HG03175 (cell line): ENCODE measurements around the gene APOB.

Experiments used
- ATAC-seq: cut with Tn5 transposase; IDR thresholded peaks from one replicate; pipeline ENCODE4 v1.9.1; 2021; ENCODE audit warnings: mild to moderate bottlenecking, moderate library complexity; ENCODE audit not compliant: unreplicated experiment

Gene APOB, protein sequence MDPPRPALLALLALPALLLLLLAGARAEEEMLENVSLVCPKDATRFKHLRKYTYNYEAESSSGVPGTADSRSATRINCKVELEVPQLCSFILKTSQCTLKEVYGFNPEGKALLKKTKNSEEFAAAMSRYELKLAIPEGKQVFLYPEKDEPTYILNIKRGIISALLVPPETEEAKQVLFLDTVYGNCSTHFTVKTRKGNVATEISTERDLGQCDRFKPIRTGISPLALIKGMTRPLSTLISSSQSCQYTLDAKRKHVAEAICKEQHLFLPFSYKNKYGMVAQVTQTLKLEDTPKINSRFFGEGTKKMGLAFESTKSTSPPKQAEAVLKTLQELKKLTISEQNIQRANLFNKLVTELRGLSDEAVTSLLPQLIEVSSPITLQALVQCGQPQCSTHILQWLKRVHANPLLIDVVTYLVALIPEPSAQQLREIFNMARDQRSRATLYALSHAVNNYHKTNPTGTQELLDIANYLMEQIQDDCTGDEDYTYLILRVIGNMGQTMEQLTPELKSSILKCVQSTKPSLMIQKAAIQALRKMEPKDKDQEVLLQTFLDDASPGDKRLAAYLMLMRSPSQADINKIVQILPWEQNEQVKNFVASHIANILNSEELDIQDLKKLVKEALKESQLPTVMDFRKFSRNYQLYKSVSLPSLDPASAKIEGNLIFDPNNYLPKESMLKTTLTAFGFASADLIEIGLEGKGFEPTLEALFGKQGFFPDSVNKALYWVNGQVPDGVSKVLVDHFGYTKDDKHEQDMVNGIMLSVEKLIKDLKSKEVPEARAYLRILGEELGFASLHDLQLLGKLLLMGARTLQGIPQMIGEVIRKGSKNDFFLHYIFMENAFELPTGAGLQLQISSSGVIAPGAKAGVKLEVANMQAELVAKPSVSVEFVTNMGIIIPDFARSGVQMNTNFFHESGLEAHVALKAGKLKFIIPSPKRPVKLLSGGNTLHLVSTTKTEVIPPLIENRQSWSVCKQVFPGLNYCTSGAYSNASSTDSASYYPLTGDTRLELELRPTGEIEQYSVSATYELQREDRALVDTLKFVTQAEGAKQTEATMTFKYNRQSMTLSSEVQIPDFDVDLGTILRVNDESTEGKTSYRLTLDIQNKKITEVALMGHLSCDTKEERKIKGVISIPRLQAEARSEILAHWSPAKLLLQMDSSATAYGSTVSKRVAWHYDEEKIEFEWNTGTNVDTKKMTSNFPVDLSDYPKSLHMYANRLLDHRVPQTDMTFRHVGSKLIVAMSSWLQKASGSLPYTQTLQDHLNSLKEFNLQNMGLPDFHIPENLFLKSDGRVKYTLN (N-terminal part only)

DNA sequence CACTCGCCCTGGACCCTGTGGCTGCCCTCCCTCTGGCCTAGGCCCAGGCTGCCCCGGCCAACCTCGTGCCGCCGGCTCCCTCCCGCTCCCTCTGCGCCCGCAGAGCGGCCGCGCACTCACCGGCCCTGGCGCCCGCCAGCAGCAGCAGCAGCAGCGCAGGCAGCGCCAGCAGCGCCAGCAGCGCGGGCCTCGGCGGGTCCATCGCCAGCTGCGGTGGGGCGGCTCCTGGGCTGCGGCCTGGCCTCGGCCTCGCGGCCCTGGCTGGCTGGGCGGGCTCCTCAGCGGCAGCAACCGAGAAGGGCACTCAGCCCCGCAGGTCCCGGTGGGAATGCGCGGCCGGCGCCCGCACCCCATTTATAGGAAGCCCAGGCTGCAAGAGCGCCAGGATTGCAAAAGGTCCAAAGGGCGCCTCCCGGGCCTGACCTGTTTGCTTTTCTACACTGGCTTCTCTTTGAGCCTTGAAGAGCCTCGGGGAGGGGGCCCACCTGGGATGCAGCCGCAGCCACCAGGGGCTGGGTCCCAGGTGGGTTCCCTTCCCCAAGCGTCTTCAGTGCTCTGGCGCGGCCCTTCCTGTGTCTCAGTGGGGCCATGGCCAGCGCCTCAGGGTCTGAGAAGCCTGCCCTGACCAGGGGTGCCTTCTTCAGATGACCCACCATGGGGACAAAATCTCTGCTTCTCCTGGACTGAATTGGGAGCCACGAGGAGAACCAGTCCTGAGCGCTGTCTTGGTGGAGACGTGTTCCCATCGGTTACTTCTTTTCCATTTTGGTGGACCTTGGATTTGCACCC lies at the start of gene APOB:
Gene APOB (minus strand): TSS at position 330 of the 789 bp plus-strand sequence. CDS start 128 bp downstream, at position 202.
- no peak for ATAC-seq

DNA sequence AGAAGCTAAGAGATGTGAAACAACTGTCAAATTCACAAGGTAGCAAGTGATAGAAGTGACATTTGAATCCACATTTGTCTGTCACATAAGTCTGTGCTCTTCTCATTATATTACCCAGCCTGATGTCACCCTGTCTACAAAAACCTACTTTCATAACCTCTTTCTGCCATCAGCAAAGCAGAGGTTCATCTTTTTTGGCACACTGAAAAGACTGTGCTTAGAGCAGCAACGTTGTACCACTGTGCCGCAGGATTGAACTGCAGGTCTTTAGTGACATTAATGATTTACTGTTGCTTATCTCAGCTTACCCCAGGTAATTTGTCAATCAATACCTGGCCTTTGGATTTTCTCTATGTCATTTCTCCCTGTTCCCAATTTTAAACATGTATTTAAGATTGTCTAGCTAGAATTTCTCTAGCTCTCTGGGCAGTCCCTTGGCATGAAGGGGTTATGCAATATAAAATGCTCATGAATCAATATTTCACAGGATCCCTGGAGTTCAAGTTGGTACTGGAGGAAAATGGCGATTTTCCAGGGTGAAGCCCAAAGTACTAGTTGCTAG lies 48.5 kb upstream of the APOB start:
- ATAC-seq: no peak

DNA sequence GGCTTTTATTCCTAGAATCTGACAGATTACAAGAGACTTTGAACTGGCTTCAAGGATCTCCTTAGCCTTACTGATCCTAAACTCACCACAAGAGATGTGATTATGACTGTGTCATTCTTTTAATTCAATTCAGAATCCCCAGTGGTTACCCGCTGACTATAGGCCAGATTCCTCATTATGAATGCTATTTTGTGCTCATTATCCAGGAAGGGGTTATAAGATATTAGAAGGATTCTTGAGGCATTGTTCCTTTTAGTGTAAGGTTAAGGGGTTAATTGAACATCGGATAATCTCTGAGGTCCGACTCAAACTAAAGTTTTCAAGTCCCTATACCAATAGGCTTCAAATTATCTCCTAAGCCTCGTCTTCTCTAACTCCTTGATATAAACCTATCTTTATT lies 40.5 kb upstream of the APOB start:
- no peak for ATAC-seq

DNA sequence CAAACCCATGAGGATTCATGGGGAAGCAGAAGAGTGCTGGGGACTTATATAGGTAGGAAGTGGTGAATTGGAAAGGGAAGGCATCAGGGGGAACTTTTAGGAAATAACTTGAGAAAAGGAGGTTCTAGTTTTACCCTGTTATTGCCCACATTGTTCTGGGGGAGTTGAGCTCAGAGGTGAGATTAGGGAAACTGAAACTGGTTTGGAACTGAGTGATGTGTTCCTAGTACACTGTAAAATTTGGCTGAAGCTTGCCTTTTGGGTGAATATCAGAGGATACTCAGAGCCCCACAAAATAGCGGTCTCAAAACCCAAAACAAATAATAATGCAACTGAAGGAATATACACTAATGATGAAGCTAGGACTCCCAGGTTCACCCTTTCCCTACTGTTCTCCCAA lies 39.6 kb upstream of the APOB start:
- ATAC-seq: no peak

DNA sequence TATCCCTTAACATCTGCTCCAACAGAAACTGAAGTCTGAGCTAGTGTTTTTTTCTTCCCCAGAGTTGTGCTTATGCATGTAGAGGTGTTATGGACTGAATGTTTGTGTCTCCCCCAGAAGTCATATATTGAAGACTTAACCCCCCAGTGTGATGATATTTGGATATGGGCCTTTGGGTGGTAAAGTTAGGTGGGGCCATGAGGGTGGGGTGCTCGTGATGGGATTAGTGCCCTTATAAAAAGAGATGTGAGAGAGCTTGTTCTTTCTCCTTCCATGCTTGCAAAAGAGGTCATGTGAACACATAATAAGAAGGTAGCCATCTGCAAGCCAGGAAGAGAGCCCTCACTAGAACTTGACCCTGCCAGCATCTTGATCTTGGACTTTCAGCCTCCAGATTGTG lies 34.4 kb upstream of the APOB start:
- no peak for ATAC-seq

DNA sequence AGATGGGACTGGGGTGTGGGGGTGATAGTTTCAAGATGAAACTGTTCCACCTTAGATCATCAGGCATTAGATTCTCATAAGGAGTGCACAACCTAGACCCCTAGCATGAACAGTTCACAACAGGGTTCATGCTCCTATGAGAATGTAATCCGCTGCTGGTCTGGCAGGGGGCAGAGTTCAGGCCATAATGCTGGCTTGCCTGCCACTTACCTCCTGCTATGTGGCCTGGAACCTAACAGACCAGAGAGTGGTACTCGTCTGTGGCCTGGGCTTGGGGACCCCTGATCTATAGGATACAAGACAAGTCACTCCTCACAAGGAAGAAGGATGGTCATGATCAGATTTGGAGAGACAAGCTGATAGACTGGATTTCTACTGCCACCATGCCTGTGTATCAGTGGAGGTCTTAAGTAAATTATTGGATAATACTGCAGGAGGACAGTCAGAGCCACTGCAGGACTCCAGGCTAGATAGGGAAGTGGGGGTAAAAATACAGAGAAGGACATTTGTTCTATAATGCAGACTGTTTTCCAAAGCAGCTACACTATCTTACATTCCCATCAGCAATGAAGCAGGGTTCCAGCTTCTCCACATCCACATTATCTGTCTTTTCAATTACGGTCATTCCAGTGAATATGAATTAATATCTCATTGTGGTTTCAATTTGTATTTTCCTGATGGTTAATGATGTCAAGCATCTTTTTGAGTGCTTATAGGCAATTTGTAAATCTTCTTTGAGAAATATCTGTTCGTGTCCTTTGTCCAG lies 28.8 kb upstream of the APOB start:
- ATAC-seq: no peak

DNA sequence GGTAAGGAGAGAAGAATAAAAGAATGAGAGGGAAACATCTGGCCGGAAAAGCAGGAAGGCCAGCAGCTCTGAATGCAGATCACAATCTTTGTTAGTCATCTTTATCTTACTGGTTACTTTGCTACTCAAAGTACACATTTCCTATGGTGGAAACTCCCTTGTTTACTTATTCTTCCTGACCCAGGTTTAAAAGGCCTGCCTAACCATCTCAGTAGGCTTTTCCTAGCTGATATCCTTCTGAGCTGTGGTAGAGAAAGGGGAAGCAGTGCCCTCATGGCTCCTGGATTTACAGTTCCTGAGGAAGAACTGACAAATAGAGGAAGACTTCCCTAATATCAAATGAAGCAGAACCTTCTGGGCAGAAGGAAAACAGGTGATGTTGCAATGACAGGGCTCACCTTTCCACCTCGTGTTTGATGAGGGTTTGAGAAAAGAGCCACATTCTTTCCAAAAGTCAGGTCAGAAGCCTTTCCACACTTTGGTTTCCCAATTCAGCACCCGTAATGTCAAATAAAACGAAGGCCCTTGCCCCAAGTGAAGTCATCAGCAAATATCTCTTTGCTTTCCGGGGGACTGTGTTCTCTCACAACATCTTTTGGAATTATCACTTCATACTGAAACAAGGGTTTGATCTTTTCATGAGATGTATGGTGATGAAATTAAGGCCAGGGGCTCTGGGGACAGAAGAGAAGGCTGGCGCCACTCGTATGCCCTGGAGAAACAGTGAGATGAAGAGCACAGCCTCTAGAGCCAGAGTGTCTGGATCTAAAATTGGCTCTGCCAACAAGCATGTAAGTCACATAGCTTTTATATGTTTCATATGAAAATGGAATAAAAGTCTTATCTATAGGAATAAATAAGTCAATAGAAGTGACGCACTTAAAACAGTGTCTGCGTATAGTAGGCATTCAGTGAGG lies 26.7 kb upstream of the APOB start:
- ATAC-seq: no peak

DNA sequence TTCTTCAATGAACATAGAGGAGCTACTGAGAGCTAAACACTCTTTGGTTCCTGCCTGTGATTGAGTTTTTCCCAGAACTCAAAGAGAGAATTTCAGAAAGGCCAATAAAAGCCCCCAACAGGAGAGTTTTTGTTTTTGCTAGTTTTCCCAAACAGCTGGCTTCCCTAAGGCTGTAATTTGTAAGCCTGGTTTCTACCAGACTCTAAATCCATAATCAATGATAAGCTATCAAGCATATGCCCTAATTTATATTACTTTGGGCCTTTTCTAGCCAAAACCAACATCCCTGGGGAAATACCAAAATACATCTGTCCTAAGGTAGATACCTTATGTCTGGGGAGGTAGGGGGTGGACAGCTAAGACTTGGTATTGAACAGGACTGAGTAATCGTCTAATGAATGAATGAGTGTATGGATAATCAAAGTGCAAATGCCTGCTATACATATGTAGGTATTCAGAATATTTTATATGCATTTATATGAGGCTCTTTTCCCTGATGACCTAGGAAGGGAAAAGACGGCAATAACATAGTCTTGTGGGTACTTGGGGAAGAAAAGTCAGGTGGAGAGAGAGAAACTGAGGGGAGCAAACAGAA lies 26.0 kb upstream of the APOB start:
- ATAC-seq: no peak

DNA sequence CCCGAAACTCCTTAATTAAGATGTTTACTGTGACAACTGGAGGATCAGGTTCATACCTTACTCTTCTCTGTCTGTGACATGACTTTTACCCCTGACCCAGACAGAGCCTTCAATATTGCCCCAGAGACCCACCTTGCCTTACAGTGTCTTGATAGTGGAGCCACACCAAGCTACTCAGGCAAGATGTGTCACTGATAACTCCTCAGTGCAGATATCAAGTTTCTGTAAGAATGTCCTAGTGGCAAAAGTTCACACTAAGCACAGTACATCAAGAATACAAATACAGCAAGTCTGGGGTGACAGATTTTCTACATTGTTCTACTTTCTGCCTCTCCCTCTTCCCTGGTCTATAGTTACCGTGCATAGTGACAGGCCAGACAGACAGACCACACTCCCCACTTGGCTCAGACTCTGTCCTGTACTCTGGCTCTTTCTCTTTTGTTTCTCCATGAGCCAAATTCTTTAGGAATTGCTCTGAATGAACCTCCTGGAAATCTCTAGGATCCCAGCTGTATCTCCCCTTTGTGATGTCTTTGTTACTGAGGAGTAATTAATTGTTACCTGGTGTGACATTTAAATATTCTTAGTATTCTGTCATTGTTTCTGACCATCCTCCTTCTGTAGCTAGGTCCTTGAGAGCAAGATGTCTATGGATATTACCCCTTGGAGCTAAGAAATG lies 24.1 kb upstream of the APOB start:
- ATAC-seq: no peak

DNA sequence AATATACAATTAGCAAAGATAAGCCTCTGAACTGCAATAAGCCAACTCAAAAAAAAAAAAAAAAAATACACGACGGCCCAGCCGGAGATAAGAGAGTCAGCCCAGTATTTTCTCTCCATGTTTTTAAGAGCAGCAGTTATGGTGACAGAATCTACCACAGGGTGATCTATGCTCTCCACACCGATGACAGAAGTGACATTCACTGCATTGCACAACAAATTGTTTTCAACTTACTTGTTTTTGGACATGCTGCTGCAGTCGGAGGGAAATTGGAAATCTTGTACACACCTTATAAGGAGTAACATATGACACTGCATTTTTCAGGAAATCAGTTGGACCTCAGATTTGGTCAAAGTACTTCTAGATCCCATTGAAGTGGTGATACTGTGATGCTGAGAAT lies 23.3 kb upstream of the APOB start:
- ATAC-seq: no peak

DNA sequence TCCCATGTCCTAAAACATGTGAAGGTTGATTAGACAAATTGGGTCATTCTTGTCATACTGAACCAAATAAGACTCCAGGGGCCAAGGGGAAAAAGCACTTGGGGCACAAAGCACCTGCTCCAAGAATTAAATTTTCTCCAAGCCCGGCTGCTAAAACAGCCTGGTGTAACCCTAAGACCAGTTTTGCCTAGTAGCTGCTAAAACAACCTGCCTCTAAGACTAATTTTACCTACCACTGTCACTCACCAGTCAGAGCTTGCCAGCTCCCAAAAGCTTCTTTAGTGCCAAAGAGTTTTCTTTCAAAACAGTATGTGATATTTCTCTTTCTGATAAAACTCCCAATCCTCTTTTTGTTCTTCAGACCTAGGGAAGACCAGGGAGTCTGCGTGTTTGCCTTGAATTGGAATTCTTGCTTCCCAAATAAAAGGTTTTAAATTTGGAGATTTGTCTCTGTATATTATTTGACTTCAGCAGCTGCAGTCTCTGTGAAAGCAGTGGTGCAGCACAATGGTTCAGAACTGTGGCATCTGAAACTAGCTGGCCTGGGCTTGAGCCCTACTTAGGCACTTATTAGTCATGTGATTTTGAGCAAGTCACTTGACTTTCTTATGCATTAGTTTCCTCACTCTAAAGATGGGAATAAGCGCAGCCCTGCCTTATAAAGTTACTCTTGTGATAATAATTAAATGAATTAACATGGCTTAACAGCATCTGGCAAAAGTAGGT lies 16.2 kb upstream of the APOB start:
- no peak for ATAC-seq

DNA sequence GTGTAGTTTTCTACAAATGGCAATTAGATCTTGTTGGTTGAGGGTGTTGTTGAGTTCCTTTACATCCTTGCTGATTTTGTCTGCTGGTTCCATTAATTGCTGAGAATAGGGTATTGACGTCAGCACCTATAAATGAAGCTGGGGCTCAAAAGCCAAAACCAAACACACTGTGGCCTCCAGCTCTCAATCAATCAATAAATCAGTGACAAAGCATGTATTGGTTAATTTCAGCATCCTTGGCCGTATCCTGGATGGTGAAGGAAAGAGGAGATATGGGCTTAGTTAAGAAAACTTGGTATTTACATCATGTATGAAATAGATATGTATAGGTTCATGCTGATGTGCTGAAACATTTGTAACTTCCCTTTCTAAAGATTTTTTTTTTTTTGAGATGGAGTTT lies 13.2 kb upstream of the APOB start:
- ATAC-seq: no peak

DNA sequence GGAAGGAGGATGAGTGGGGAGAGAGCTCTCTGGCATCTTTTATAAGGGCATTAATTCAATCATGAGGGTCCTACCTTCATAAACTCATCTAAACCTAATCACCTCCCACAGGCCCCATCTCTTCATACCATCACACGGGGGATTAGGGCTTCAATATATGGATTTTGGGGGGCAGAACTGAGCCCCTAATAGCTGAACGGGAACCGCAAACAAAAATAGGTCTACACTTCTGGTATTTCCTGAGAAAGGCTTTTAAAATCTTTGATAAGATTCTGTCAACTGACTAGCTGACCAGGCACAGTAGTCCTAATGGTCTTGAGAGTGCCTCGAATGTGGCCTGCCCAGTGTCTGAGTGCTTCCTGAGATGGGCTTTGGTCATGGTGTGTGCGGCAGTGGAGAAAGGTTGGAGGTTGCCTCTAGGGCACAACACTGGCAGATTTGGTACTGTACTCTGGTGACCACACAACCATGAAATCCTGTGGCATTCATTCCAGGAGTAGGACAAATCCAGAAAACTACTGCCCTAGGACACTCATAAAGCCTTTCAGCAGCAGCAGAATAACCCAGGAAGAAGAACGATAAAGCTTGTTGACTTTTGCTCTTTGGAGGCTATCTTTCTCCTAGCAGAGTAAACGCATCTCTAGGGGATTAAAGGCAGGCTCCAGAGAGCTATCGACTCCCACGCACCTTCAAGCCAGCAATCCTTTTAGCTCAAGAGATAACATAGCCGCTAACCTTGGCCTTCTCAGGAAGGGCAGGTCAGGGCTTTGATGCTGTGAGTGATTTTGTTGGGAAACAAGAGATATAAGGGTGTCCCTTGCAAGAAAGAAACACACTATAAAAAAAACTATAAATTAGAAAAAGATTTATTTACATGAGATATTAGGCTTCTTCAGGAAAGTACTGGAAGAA lies 12.3 kb upstream of the APOB start:
- ATAC-seq: no peak

DNA sequence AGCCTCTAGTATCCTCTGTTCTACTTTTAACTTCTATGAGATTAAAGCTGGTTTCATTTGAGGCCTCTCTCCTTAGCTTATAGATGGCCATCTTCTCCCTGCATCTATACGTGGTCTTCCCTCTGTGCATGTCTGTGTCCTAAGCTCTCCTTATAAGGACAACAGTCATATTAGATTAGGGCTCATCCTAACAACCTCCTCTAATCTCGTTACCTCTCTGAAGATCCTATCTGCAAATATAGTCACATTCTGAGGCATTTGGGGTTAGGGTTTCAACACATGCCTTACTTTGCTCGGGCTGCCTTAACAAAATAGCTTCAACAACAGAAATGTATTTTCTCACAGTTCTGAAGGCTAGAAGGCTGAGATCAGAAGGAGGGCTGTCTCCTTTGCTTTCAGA lies 11.6 kb upstream of the APOB start:
- ATAC-seq: no peak

DNA sequence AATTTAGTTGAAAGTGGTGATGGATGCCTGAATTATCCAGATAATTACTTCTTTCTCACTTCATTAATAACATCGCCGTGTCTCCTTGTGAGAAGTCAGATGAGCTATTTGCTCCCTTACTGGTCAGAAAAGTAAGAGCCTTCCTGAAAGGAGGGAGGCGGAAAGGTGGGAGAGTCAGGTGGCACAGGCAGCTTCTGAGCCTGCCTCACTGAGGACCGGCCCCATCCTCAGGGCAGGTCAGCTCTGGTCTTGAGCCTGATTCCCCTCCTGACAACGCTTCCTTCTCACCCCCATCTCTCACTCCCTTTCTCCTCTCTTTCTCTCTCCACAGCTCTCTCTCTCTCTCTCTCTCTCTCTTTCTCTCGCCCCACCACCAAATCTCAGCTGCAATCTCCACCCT lies 10.1 kb upstream of the APOB start:
- ATAC-seq: no peak

DNA sequence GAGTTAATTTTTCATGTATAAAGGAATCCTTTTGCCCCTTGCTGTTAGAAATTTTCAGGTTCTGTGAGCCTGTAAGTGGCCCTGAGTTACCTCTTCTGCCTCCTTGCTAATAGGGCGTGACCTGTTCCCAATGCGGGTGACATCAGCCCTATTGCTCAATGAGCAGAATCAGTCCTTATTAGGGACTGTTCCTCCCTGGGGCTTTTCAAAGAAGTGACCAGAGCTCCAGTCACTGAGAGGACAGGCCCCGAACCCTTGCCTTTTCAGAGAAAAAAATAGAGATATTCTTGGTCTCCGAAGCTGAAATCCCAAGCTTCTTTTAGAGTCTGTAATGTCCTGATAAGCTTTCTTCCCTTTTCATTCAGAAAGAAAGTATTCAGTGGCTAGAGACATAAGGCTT lies 8.2 kb upstream of the APOB start:
- no peak for ATAC-seq
